DOHH2 (cell line): ENCODE results near the gene HOXB3.

Experiments
- EZH2phosphoT487 ChIP-seq: fragments of 200-600 bp; sonication (generic); IDR thresholded peaks from 2 replicates; pipeline ENCODE4 v1.6.1; 2017; ENCODE audit warnings: borderline replicate concordance, mild to moderate bottlenecking, antibody characterized with exemption, low read length, moderate library complexity, mixed read lengths
- TF ChIP-seq, protein P1 (sequence below): fragments of 200-600 bp; sonication (generic); IDR thresholded peaks from one replicate; pipeline ENCODE4 v1.5.1; 2014; ENCODE audit warnings: antibody characterized with exemption, mild to moderate bottlenecking, low read depth, low read length; ENCODE audit not compliant: poor library complexity, severe bottlenecking

DNA sequence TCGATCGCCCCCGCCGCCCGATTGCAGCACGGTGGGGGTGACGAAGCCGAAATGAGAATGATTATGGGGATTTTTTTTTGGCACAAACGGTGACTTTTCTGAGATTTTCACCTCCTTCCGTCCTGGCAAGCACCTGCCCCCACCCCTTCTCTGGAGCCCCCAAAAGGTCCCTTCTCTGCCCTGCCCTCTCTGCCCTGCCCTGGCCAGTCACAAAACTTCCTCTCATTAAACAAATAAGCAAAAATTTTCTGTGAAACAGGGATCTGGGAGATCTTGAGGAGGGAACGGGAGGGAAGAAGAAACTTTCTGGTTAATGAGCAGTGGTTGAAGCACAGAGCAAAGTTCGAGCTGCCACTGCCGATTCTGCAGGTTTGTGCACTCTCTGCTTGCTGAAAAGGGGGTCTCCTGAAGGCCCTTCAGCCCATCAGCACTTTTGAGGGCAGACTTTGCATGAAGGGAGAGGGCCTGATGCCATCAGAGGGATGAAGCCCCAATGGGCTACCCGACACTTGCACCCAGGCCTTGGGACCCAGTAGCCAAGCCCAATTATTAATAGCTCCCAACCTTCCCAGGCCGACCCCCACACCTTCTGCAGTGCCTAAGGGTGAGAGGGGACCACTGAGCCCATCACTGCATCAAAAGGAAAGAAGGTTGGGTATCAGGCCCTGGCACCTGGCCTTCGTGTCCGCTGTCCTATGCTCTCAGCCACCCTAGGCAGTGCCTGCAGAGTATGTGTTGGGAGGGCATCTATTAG, 26.1 kb upstream of the HOXB3 start:
- TF ChIP-seq, protein P1, sequence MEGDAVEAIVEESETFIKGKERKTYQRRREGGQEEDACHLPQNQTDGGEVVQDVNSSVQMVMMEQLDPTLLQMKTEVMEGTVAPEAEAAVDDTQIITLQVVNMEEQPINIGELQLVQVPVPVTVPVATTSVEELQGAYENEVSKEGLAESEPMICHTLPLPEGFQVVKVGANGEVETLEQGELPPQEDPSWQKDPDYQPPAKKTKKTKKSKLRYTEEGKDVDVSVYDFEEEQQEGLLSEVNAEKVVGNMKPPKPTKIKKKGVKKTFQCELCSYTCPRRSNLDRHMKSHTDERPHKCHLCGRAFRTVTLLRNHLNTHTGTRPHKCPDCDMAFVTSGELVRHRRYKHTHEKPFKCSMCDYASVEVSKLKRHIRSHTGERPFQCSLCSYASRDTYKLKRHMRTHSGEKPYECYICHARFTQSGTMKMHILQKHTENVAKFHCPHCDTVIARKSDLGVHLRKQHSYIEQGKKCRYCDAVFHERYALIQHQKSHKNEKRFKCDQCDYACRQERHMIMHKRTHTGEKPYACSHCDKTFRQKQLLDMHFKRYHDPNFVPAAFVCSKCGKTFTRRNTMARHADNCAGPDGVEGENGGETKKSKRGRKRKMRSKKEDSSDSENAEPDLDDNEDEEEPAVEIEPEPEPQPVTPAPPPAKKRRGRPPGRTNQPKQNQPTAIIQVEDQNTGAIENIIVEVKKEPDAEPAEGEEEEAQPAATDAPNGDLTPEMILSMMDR = no peak
- TF ChIP-seq EZH2phosphoT487 = no peak
